ENCODE data around the gene CCDC88C.

The CCDC88C gene

GRCh38 chr14:91264151-91265150 lies 153.2 kb downstream of the CCDC88C start:
- no peak for DNase-seq

- no peak for DNase-seq
Observed at GRCh38 chr14:91263329-91263728, 154.3 kb downstream of the CCDC88C start.

GRCh38 chr14:91261986-91262549 lies 155.6 kb downstream of the CCDC88C start:
- no peak for DNase-seq

- peak; percentile 54 for DNase-seq
Observed at GRCh38 chr14:91261115-91261514, 156.5 kb downstream of the CCDC88C start.

GRCh38 chr14:91258876-91259275 lies 158.7 kb downstream of the CCDC88C start:
- no peak for DNase-seq

- no peak for DNase-seq
Observed at GRCh38 chr14:91258011-91258618, 159.5 kb downstream of the CCDC88C start.

GRCh38 chr14:91257328-91258010 lies 160.2 kb downstream of the CCDC88C start:
- DNase-seq = no peak

- no peak for DNase-seq
Observed at GRCh38 chr14:91256661-91257060, 161.0 kb downstream of the CCDC88C start.

GRCh38 chr14:91255026-91255695 lies 162.5 kb downstream of the CCDC88C start:
- no peak for DNase-seq

- DNase-seq = peak; percentile 50
Observed at GRCh38 chr14:91254461-91254860, 163.2 kb downstream of the CCDC88C start.

- DNase-seq = no peak
Observed at GRCh38 chr14:91253795-91254323, 163.8 kb downstream of the CCDC88C start.

- DNase-seq = peak; percentile 52
Observed at GRCh38 chr14:91252871-91253794, 164.5 kb downstream of the CCDC88C start.

GRCh38 chr14:91250912-91251311 lies 166.7 kb downstream of the CCDC88C start:
- DNase-seq = no peak

GRCh38 chr14:91249841-91250616 lies 167.6 kb downstream of the CCDC88C start:
- peak; percentile 41 for DNase-seq

- DNase-seq = peak; percentile 95
Observed at GRCh38 chr14:91246051-91246852, 171.4 kb downstream of the CCDC88C start.

GRCh38 chr14:91245616-91246015 lies 172.0 kb downstream of the CCDC88C start:
- DNase-seq = peak; percentile 35

GRCh38 chr14:91245029-91245428 lies 172.6 kb downstream of the CCDC88C start:
- peak; percentile 87 for DNase-seq

GRCh38 chr14:91244501-91244901 lies 173.1 kb downstream of the CCDC88C start, which contains the start of gene GPR68:
Gene GPR68, minus strand, starts transcription at chr14:91244704. Its CDS starts 9,654 bp downstream, at chr14:91235050.
- DNase-seq = no peak

- no peak for DNase-seq
Observed at GRCh38 chr14:91243074-91243471, 174.5 kb downstream of the CCDC88C start.
